ENCODE data around the gene DOCK10.

DNA sequence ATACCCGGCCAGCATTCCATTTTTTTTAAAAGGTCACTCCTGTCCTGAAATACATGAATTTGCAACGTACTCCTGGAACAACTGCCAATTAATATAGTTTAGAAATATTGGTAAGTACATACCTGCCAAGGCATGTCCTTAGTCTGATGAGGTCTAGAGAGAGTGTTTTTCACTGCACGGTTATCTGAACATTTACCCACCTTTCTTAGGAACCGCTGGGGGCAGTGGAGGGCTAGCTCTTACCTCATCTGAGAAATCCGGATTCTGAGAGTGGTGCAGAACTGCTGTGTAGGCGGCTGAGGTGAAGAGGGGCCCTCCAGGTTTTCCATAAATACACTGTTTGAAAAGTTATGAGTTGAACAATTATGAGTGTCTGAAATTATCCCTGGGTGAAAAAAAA, 193.0 kb downstream of the DOCK10 start:
- TF ChIP-seq YY1 (IDR thresholded peaks at IDR 0.05; ENCODE audit: low read depth): no peak
- no peak for TF ChIP-seq ZBTB7A (IDR thresholded peaks at IDR 0.05; ENCODE audit: low read depth)
- TF ChIP-seq TAF1 (IDR thresholded peaks at IDR 0.05; ENCODE audit: low read depth): no peak
- TF ChIP-seq, protein P1, sequence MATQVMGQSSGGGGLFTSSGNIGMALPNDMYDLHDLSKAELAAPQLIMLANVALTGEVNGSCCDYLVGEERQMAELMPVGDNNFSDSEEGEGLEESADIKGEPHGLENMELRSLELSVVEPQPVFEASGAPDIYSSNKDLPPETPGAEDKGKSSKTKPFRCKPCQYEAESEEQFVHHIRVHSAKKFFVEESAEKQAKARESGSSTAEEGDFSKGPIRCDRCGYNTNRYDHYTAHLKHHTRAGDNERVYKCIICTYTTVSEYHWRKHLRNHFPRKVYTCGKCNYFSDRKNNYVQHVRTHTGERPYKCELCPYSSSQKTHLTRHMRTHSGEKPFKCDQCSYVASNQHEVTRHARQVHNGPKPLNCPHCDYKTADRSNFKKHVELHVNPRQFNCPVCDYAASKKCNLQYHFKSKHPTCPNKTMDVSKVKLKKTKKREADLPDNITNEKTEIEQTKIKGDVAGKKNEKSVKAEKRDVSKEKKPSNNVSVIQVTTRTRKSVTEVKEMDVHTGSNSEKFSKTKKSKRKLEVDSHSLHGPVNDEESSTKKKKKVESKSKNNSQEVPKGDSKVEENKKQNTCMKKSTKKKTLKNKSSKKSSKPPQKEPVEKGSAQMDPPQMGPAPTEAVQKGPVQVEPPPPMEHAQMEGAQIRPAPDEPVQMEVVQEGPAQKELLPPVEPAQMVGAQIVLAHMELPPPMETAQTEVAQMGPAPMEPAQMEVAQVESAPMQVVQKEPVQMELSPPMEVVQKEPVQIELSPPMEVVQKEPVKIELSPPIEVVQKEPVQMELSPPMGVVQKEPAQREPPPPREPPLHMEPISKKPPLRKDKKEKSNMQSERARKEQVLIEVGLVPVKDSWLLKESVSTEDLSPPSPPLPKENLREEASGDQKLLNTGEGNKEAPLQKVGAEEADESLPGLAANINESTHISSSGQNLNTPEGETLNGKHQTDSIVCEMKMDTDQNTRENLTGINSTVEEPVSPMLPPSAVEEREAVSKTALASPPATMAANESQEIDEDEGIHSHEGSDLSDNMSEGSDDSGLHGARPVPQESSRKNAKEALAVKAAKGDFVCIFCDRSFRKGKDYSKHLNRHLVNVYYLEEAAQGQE (IDR thresholded peaks at IDR 0.05; ENCODE audit: low read depth): no peak
- TF ChIP-seq CEBPB (IDR thresholded peaks at IDR 0.05): no peak

Measured in Ishikawa (cell line).